Measurements from ENCODE around the gene MOV10L1. TPM values are rescaled to one million over a fixed set of nuclear protein-coding genes. Genes with fewer than 3 reads are reported as not detected.

The MOV10L1 gene
- total and polyA plus RNA-seq, 9 of the 15 experiments (the other 6 are each of a cell fraction or from before 2014, with no cell fraction given) = 0.06 to 0.43 (median 0.15) TPM

- in situ Hi-C loops (cut with MboI) = no loop called here
- Histone ChIP-seq H3K79me2 (ENCODE audit: control insufficient read depth, insufficient read depth, low read length) (no peaks in the 10 kb centered on the region), H3K9me3 (replicated peaks; ENCODE audit: control insufficient read depth, insufficient read depth, low read depth, low read length) (no peaks in the 10 kb centered on the region), H4K20me1 (replicated peaks; ENCODE audit: control insufficient read depth, insufficient read depth, low read length) (no peaks in the 10 kb centered on the region), H3K27me3 (ENCODE audit: control insufficient read depth in 2 of 2, insufficient read depth in 2 of 2, low read length in 2 of 2) (no peaks in the 10 kb centered on the region), H3K4me3 (no peak overlapping the region), H3K4me2 (ENCODE audit: insufficient read depth, low read length) (no peak overlapping the region), H3K27ac (ENCODE audit: extremely low read depth, low read depth, low read length) (no peak overlapping the region), H3K4me1 (replicated peaks in 1 of 2; ENCODE audit: control insufficient read depth in 2 of 2, insufficient read depth in 2 of 2, low read length in 2 of 2) (peaks cover under 1 to 63% of the 10 kb centered on the region in 2 experiments; a peak in 2 of 5 replicates), H3K9me1 (ENCODE audit: control insufficient read depth, insufficient read depth, low read length) (no peaks in the 10 kb centered on the region), H3K36me3 (ENCODE audit: control insufficient read depth, insufficient read depth, low read length) (no peaks in the 10 kb centered on the region), H3K9ac (ENCODE audit: insufficient read depth in 1 of 2, low read depth in 2 of 2, low read length in 2 of 2) (peak overlapping the region in 1 of 2 experiments; percentile 17; a peak in 1 of 4 replicates), H2AFZ (ENCODE audit: low read depth, low read length) (no peak overlapping the region)
- POLR2A ChIA-PET = interaction anchor here (0.5 to 0.6 kb wide), 2 partner anchors 33 to 175 kb away, joined by 4 read pairs; no protein-coding TSS in a partner anchor
- intact Hi-C loops (cut with micrococcal nuclease) = no loop called here
- TF ChIP-seq, protein P1, sequence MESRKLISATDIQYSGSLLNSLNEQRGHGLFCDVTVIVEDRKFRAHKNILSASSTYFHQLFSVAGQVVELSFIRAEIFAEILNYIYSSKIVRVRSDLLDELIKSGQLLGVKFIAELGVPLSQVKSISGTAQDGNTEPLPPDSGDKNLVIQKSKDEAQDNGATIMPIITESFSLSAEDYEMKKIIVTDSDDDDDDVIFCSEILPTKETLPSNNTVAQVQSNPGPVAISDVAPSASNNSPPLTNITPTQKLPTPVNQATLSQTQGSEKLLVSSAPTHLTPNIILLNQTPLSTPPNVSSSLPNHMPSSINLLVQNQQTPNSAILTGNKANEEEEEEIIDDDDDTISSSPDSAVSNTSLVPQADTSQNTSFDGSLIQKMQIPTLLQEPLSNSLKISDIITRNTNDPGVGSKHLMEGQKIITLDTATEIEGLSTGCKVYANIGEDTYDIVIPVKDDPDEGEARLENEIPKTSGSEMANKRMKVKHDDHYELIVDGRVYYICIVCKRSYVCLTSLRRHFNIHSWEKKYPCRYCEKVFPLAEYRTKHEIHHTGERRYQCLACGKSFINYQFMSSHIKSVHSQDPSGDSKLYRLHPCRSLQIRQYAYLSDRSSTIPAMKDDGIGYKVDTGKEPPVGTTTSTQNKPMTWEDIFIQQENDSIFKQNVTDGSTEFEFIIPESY (CRISPR knock-in tag; IDR thresholded peaks at IDR 0.05) = peak; percentile 68
- no peak for TF ChIP-seq NONO (IDR thresholded peaks at IDR 0.05; ENCODE audit: low read depth in 2 of 2, low read length in 1 of 2)
- BruUV-seq (replicated peaks) = no TSS peak
- ATAC-seq (no peak), DNase-seq (ENCODE audit: extremely low read depth in 1 of 4, low spot score in 3 of 4) (no peak), FAIRE-seq (no peak)
- WGBS (ENCODE audit: insufficient coverage, low coverage, missing lambda C conversion rate) = 64% methylated on average over 14 of the region's 27 CpGs
- CTCF ChIA-PET (ENCODE audit: low intra/inter-chr PET ratio) = no interaction called here
Measured at GRCh38 chr22:50175921-50176849, 86.4 kb downstream of the MOV10L1 start.

Measured in K562 (cell line).